HL-60 (cell line): ENCODE data around the gene EIF4G2.
"Not testable (repeated sequence)": the region's sequence is repeated elsewhere in the genome, so short reads cannot be mapped to it uniquely, and the experiment has no call there.

ENCODE experiments used
- DNase-seq, 2 experiments: peaks; one replicate each; pipeline ENCODE4 v3.0.0-alpha.2; 2010 to 2020; ENCODE audit warnings: low read depth in 1 of 2, low spot score in 1 of 2
- H3K27ac ChIP-seq: fragments of 250-450 bp; sonication (Bioruptor Pico); replicated peaks from 2 replicates; pipeline ENCODE4 v1.5.1; 2020; ENCODE audit warnings: mild to moderate bottlenecking, moderate library complexity
- H3K27me3 ChIP-seq: fragments of 250-450 bp; sonication (Bioruptor Pico); 2 replicates; pipeline ENCODE4 v1.5.1; 2021; ENCODE audit warnings: mild to moderate bottlenecking, moderate library complexity; ENCODE audit not compliant: insufficient read depth, poor library complexity, severe bottlenecking
- H3K4me3 ChIP-seq: replicated peaks from 2 replicates; pipeline ENCODE4 v1.5.1; 2011; ENCODE audit warnings: mild to moderate bottlenecking, control low read depth, low read length; ENCODE audit not compliant: insufficient read depth
- CTCF ChIP-seq: IDR thresholded peaks from one replicate; pipeline ENCODE4 v1.5.1; 2011; ENCODE audit warnings: low read length, control low read depth, inconsistent platforms; ENCODE audit not compliant: insufficient read depth
- GABPA ChIP-seq: IDR thresholded peaks from 2 replicates; pipeline ENCODE4 v1.6.1; 2012; ENCODE audit warnings: low read depth
- POLR2AphosphoS5 ChIP-seq: IDR thresholded peaks from 2 replicates; pipeline ENCODE4 v1.6.1; 2012; ENCODE audit warnings: low read depth
- REST ChIP-seq: IDR thresholded peaks from 2 replicates; pipeline ENCODE4 v1.6.1; 2012; ENCODE audit warnings: low read depth; ENCODE audit not compliant: insufficient replicate concordance
- SPI1 ChIP-seq: IDR thresholded peaks from 2 replicates; pipeline ENCODE4 v1.6.1; 2012; ENCODE audit warnings: low read depth, mild to moderate bottlenecking, borderline replicate concordance

EIF4G2 gene

GRCh38 chr11:10824888-10825287, 16.2 kb upstream of the EIF4G2 start:
- no peaks in the 10 kb centered on the region for H3K27me3 ChIP-seq
- no peak overlapping the region for H3K4me3 ChIP-seq
- TF ChIP-seq CTCF: no peak
- peak; percentile 97 for TF ChIP-seq SPI1
- H3K27ac ChIP-seq: no peak overlapping the region
- DNase-seq: peak in 1 of 2 experiments; percentile 29

GRCh38 chr11:10823152-10823579, 14.4 kb upstream of the EIF4G2 start:
- Histone ChIP-seq H3K27ac (no peak overlapping the region), H3K4me3 (no peak overlapping the region), H3K27me3 (no peaks in the 10 kb centered on the region)
- TF ChIP-seq REST (no peak), POLR2AphosphoS5 (no peak), SPI1 (no peak), GABPA (no peak)
- DNase-seq: no peak

GRCh38 chr11:10822491-10822890, 13.8 kb upstream of the EIF4G2 start:
- not testable (repeated sequence) for DNase-seq, H3K27me3 ChIP-seq, H3K27ac ChIP-seq, H3K4me3 ChIP-seq

- DNase-seq: no peak
- no peaks in the 10 kb centered on the region for H3K27me3 ChIP-seq
- TF ChIP-seq REST (no peak), GABPA (no peak), POLR2AphosphoS5 (no peak), CTCF (no peak), SPI1 (no peak)
- H3K27ac ChIP-seq: no peak overlapping the region
- H3K4me3 ChIP-seq: no peak overlapping the region
Measured at GRCh38 chr11:10818594-10818993, 9.9 kb upstream of the EIF4G2 start.

- H3K27ac ChIP-seq: no peak overlapping the region
Measured at GRCh38 chr11:10813945-10814344, 5.2 kb upstream of the EIF4G2 start.

More at GRCh38 chr11:10813945-10814344, 5.2 kb upstream of the EIF4G2 start:
- Histone ChIP-seq H3K27me3 (no peaks in the 10 kb centered on the region), H3K4me3 (no peak overlapping the region)
- no peak for TF ChIP-seq CTCF
- no peak for TF ChIP-seq POLR2AphosphoS5
- no peak for TF ChIP-seq SPI1
- TF ChIP-seq GABPA: no peak
- no peak for TF ChIP-seq REST
- DNase-seq: no peak
